Stimulated activated CD8-positive, alpha-beta memory T cell treated with anti-CD3 and anti-CD28 coated beads, Interleukin-4, amount 100 ng/mL, for 4 hours (primary cell): ENCODE results near the gene SIRPD.
"Not testable (repeated sequence)": the region's sequence is repeated elsewhere in the genome, so short reads cannot be mapped to it uniquely, and the experiment has no call there.

Source experiments
- DNase-seq, 2 donors: peaks; one replicate each; pipeline ENCODE4 v3.0.0-alpha.2; 2020; ENCODE audit warnings: low read depth in 2 of 2, low spot score in 1 of 2

SIRPD gene

DNA sequence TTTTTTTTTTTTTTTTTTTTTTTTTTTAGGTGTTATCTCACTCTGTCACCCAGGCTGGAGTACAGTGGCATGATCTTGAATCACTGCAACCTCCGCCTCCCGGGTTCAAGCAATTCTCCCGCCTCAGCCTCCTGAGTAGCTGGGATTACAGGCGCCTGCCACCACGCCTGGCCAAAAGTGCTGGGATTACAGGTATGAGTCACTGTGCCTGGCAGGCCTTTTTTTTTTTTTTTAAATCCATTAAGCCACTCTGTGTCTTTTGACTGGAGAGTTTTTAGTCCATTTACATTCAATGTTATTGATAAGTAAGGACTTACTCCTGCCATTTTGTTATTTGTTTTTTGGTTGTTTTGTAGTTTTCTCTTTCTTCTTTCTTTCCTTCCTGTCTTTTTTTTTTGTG, 60.1 kb downstream of the SIRPD start:
- DNase-seq, result not testable (repeated sequence)

DNA sequence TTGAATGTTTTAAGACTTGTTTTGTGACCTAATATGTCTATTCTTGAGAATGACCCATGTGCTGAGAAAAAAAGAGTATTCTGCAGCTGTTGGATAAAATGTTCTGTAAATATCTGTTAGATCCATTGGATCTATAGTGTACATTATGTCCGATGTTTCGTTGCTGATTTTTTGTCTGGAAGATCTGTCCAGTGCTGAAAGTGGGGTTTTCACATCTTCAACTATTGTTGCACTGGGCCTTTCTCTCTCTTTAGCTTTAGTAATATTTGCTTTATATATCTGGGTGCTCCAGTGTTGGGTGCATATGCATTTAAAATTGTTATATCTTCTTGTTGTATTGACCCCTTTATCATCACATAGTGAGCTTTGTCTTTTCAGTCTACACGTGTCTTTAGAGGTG, 60.6 kb downstream of the SIRPD start:
- no peak for DNase-seq

DNA sequence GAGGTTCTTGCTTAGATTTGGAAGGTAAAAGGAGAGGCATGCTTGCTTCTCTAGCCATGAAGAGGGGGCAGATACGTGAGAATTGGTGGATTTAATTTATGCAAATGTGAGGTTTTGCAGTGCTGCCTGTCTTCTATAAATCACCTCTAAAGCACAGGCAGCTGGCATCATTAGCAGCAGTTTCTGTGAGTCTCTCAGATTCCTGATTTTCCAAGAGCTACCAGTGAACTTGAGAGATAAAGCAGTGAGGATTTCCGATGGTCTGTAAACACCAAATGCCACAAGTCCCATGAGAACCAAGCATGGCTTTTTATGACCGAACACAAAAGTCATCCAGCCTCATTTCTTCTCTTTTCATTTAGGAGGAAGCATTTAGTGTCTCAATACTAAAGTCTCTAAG, 63.1 kb downstream of the SIRPD start:
- no peak for DNase-seq

- DNase-seq, result no peak
These were observed 64.0 kb downstream of the SIRPD start for GRCh38 chr20:1493536-1493935.

GRCh38 chr20:1491860-1492642, 65.5 kb downstream of the SIRPD start:
- no peak for DNase-seq

- no peak for DNase-seq
These were observed 66.1 kb downstream of the SIRPD start, which contains the start of gene SIRPB2 for GRCh38 chr20:1491281-1491840. Gene SIRPB2, minus strand, starts transcription at chr20:1491420. Its CDS starts 61 bp downstream, at chr20:1491359.

DNA sequence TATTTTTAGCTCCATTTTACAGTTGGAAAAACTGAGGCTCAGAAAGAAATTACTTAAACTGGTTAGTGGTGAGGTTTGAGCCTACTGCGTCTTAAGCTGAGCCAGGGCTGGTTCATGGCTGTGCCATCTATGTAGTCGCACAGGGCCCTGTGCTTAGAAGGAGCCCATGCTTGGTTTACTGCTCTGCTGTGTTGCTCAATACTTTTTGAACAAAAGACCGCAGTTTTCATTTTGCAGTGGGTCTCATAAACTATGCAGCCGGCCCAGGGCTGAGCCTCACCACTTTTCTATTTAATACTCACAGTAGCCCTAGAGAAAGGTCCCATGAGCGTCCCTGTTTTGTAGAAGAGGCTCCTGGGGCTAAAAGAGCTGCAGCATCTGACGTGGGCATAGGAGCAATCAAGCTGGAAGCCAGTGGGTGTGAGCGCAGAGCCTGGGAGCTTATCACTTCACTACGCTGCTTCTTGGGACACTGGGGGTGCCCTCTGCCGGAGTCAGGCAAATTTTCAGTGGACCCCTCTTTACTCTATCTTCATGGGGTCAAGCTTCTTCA, 66.8 kb downstream of the SIRPD start:
- DNase-seq, result no peak

GRCh38 chr20:1489764-1490436, 67.6 kb downstream of the SIRPD start:
- DNase-seq, result no peak

DNA sequence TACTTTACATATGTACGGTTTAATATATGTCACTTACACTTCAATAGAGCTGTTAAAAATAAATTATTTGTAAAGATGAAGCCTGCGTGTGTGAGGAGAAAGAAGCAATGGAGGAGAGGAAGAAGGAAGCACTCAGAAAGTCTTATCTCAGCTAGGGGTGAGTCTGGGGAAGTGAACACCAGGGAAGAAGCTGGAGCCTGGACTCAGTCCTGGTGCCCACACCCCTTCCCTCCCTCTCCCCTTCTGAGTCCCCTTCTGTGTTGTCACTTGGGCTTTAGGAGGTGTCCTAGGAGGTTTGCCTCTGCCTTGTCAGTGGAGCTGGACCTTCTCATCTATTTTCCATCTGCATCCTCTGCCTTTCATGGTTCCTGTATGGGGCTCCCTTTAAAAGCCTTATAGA, 68.2 kb downstream of the SIRPD start:
- DNase-seq, result no peak

DNA sequence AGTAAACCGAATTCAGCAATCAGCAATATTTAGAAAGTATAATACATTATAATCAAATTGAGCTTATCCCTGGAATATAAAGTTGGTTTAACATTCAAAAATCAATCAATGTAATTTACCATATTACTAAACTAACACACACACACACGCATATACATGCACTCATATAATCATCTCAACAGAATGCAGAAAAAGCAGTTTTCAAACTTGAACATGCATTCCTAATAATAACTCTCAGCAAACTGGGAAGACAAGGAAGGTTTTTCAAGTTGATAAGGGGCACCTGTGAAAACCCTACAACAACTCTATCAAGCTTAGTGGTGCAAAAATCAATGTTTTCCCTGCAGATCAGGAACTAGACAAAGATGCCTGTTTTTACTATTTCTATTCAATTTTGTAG, 70.9 kb downstream of the SIRPD start:
- no peak for DNase-seq

- no peak for DNase-seq
These were observed 72.9 kb downstream of the SIRPD start for GRCh38 chr20:1484438-1485116.
